SK-N-SH (cell line): ENCODE data around the gene NR5A2. TPM values are rescaled to one million over a fixed set of nuclear protein-coding genes. Genes with fewer than 3 reads are reported as not detected.

ENCODE experiments used
- CTCF ChIA-PET: fragments of 300-600, 350-600 bp; formaldehyde crosslinking; extraction: SDS; loops from one replicate; lab custom pipeline; 2021; lab: Yijun Ruan, JAX
- POLR2A ChIA-PET: fragments of 350-600 bp; sonication (Branson Sonifier 250); formaldehyde crosslinking; extraction: SDS; loops from one replicate; lab custom pipeline; 2020; ENCODE audit warnings: antibody characterized with exemption, inconsistent platforms; lab: Yijun Ruan, JAX
- DNase-seq: peaks from one replicate; pipeline ENCODE4 v3.0.0; 2012
- H2AFZ ChIP-seq: fragments of 200-600 bp; sonication (generic); 2 replicates; pipeline ENCODE4 v1.8.1; 2016; ENCODE audit warnings: antibody characterized with exemption, mild to moderate bottlenecking, low read depth
- H3F3A ChIP-seq: fragments of 200-600 bp; sonication (generic); replicated peaks from 2 replicates; pipeline ENCODE3; 2016; ENCODE audit warnings: antibody characterized with exemption, mild to moderate bottlenecking; ENCODE audit not compliant: insufficient read depth
- H3K27ac ChIP-seq, 2 experiments: fragments of 200-500 bp in 1 of 2; fragments of 200-600 bp in 1 of 2; sonication (Bioruptor generic) in 1 of 2; sonication (generic), shearing (Covaris generic) in 1 of 2; 2 replicates each; pipeline versions ENCODE4 v1.5.1 to v1.6.1; 2014 to 2016; ENCODE audit warnings: low read depth in 2 of 2, inconsistent platforms in 1 of 2, low read length in 1 of 2, mild to moderate bottlenecking in 1 of 2, mixed read lengths in 1 of 2
- H3K27me3 ChIP-seq: fragments of 200-600 bp; sonication (generic), shearing (Covaris generic); 2 replicates; pipeline ENCODE4 v1.6.1; 2016; ENCODE audit warnings: mixed run types; ENCODE audit not compliant: insufficient read depth
- H3K36me3 ChIP-seq, 2 experiments: fragments of 200-500 bp in 1 of 2; fragments of 200-600 bp in 1 of 2; sonication (Bioruptor generic) in 1 of 2; sonication (generic) in 1 of 2; replicated peaks in 1 of 2; 2 replicates each; pipeline versions ENCODE3 to v1.5.1; 2014 to 2016; ENCODE audit warnings: low read length in 1 of 2, mild to moderate bottlenecking in 1 of 2; ENCODE audit not compliant: insufficient read depth in 2 of 2, control insufficient read depth in 1 of 2
- H3K4me1 ChIP-seq, 2 experiments: fragments of 200-500 bp in 1 of 2; fragments of 200-600 bp in 1 of 2; sonication (Bioruptor generic) in 1 of 2; sonication (generic), shearing (Covaris generic) in 1 of 2; 2 replicates each; pipeline versions ENCODE4 v1.5.1 to v1.6.1; 2014 to 2016; ENCODE audit warnings: low read depth in 1 of 2, low read length in 1 of 2, mixed run types in 1 of 2; ENCODE audit not compliant: insufficient read depth in 2 of 2, control insufficient read depth in 1 of 2
- H3K4me2 ChIP-seq: fragments of 200-600 bp; sonication (generic), shearing (Covaris generic); 2 replicates; pipeline ENCODE4 v1.6.1; 2017; ENCODE audit warnings: mixed run types
- H3K4me3 ChIP-seq, 2 experiments: fragments of 200-500 bp in 1 of 2; fragments of 200-600 bp in 1 of 2; sonication (Bioruptor generic) in 1 of 2; sonication (generic), shearing (Covaris generic) in 1 of 2; 2 replicates each; pipeline versions ENCODE4 v1.5.1 to v1.8.1; 2014 to 2016; ENCODE audit warnings: low read depth in 2 of 2, inconsistent platforms in 1 of 2, low read length in 1 of 2, mild to moderate bottlenecking in 1 of 2, mixed read lengths in 1 of 2, moderate library complexity in 1 of 2
- H3K79me2 ChIP-seq: fragments of 200-600 bp; sonication (generic); 2 replicates; pipeline ENCODE4 v1.8.1; 2017; ENCODE audit warnings: mild to moderate bottlenecking; ENCODE audit not compliant: insufficient read depth
- H3K9ac ChIP-seq: fragments of 200-600 bp; sonication (generic); 2 replicates; pipeline ENCODE4 v1.6.1; 2017; ENCODE audit warnings: mixed run types
- H3K9me2 ChIP-seq: fragments of 200-600 bp; sonication (generic); 2 replicates; pipeline ENCODE4 v1.6.1; 2017; ENCODE audit warnings: mixed run types
- H3K9me3 ChIP-seq: fragments of 200-600 bp; sonication (generic); 2 replicates; pipeline ENCODE4 v1.6.1; 2017; ENCODE audit warnings: mixed run types, mild to moderate bottlenecking, moderate library complexity
- H4K20me1 ChIP-seq: fragments of 200-600 bp; sonication (generic); 2 replicates; pipeline ENCODE4 v1.6.1; 2017; ENCODE audit warnings: mild to moderate bottlenecking, mixed run types; ENCODE audit not compliant: insufficient read depth
- CHD2 ChIP-seq: fragments of 150-350 bp; IDR thresholded peaks from 2 replicates; pipeline ENCODE4 v1.6.1; 2018; ENCODE audit warnings: low read length; ENCODE audit not compliant: partially characterized antibody
- ELF1 ChIP-seq: IDR thresholded peaks from 2 replicates; pipeline ENCODE4 v1.4.0; 2012
- EP300 ChIP-seq, 2 experiments: IDR thresholded peaks; 2 replicates each; pipeline versions ENCODE4 v1.4.0 to v1.6.1; 2012; ENCODE audit warnings: borderline replicate concordance in 1 of 2, low read depth in 1 of 2, low read length in 1 of 2
- FOSL2 ChIP-seq: IDR thresholded peaks from 2 replicates; pipeline ENCODE4 v1.4.0; 2012; ENCODE audit warnings: low read depth, mild to moderate bottlenecking, moderate library complexity, borderline replicate concordance
- FOXM1 ChIP-seq: IDR thresholded peaks from 2 replicates; pipeline ENCODE4 v1.4.0; 2012; ENCODE audit warnings: low read depth, mild to moderate bottlenecking
- GABPA ChIP-seq: IDR thresholded peaks from 2 replicates; pipeline ENCODE4 v1.4.0; 2012; ENCODE audit warnings: low read depth, mild to moderate bottlenecking
- GATA2 ChIP-seq: sonication (generic); formaldehyde crosslinking; IDR thresholded peaks from 2 replicates; pipeline ENCODE4 v1.5.0; 2020; ENCODE audit warnings: mild to moderate bottlenecking, missing genetic modification reagents
- IRF3 ChIP-seq: fragments of 150-350 bp; IDR thresholded peaks from 2 replicates; pipeline ENCODE4 v1.6.1; 2016; ENCODE audit warnings: mild to moderate bottlenecking, low read depth, low read length
- MAX ChIP-seq: IDR thresholded peaks from 2 replicates; pipeline ENCODE4 v1.4.0; 2012; ENCODE audit warnings: low read depth
- MXI1 ChIP-seq: IDR thresholded peaks from 2 replicates; pipeline ENCODE4 v1.6.1; 2012; ENCODE audit warnings: mild to moderate bottlenecking, low read depth, low read length, improper control_type of control experiment
- RAD21 ChIP-seq: IDR thresholded peaks from 2 replicates; pipeline ENCODE4 v1.6.1; 2012; ENCODE audit warnings: mild to moderate bottlenecking, low read length
- RFX5 ChIP-seq: IDR thresholded peaks from 2 replicates; pipeline ENCODE4 v1.6.1; 2012; ENCODE audit warnings: mild to moderate bottlenecking, improper control_type of control experiment, low read length
- RXRA ChIP-seq: IDR thresholded peaks from 2 replicates; pipeline ENCODE4 v1.4.0; 2012; ENCODE audit warnings: low read depth, mild to moderate bottlenecking, borderline replicate concordance
- SIN3A ChIP-seq: IDR thresholded peaks from 2 replicates; pipeline ENCODE4 v1.6.1; 2012; ENCODE audit warnings: low read depth, mild to moderate bottlenecking, low read length, moderate library complexity, borderline replicate concordance
- TAF1 ChIP-seq: IDR thresholded peaks from 2 replicates; pipeline ENCODE4 v1.6.1; 2012; ENCODE audit warnings: low read depth, mild to moderate bottlenecking, low read length, moderate library complexity, borderline replicate concordance
- TCF12 ChIP-seq: IDR thresholded peaks from 2 replicates; pipeline ENCODE4 v1.4.0; 2012
- USF1 ChIP-seq: IDR thresholded peaks from 2 replicates; pipeline ENCODE4 v1.4.0; 2012; ENCODE audit warnings: low read depth, borderline replicate concordance
- ZBTB33 ChIP-seq: IDR thresholded peaks from 2 replicates; pipeline ENCODE4 v1.4.0; 2012; ENCODE audit warnings: low read depth, borderline replicate concordance
- WGBS: methylation state at CpG from one replicate; pipeline ENCODE4 v1.1.6; 2017; ENCODE audit warnings: low lambda C conversion rate; 5-methylcytosine and 5-hydroxymethylcytosine counted together
- polyA plus RNA-seq, 3 experiments: library from polyadenylated mRNA; depleted of rRNA; stranded (reverse); fragments of >200 nt; gene quantifications; 2 replicates each; pipeline ENCODE4 v1.2.3, GENCODE V29; 2012

NR5A2 gene
- polyA plus RNA-seq, 1 of the 3 experiments (the other 2 are of a cell fraction) = not detected

GRCh38 chr1:200133123-200133522 lies 105.6 kb downstream of the NR5A2 start:
- no peaks in the 10 kb centered on the region for H4K20me1 ChIP-seq
- H3K9ac ChIP-seq = no peak overlapping the region
- CTCF ChIA-PET = interaction anchor here (1.1 kb wide), 1 partner anchor 8 kb away, joined by 3 read pairs; no protein-coding TSS in a partner anchor
- no peak overlapping the region for H2AFZ ChIP-seq
- no peaks in the 10 kb centered on the region for H3K9me2 ChIP-seq
- no peak overlapping the region for H3K4me2 ChIP-seq
- H3K27ac ChIP-seq = no peak overlapping the region
- no peaks in the 10 kb centered on the region for H3K36me3 ChIP-seq
- no peaks in the 10 kb centered on the region for H3K79me2 ChIP-seq
- H3K4me3 ChIP-seq = no peak overlapping the region
- no peak for TF ChIP-seq RFX5
- no peak for TF ChIP-seq RXRA
- no peak for TF ChIP-seq TCF12
- TF ChIP-seq FOXM1 = no peak
- TF ChIP-seq CHD2 = no peak
- TF ChIP-seq TAF1 = no peak
- TF ChIP-seq RAD21 = no peak
- no peak for TF ChIP-seq EP300 (IDR thresholded peaks at IDR 0.05; ENCODE audit: borderline replicate concordance in 1 of 2, low read depth in 1 of 2, low read length in 1 of 2)
- no peak for TF ChIP-seq MAX
- TF ChIP-seq ZBTB33 = no peak
- no peak for TF ChIP-seq GABPA
- no peak for TF ChIP-seq USF1
- TF ChIP-seq GATA2 (CRISPR knock-in tag) = no peak
- TF ChIP-seq MXI1 = no peak
- TF ChIP-seq IRF3 = no peak
- TF ChIP-seq FOSL2 = no peak
- TF ChIP-seq SIN3A = no peak
- TF ChIP-seq ELF1 = no peak
- TF ChIP-seq, all 33 proteins: peak for 0
- DNase-seq = no peak
- Histone ChIP-seq H3F3A (no peaks in the 10 kb centered on the region), H3K9me3 (no peaks in the 10 kb centered on the region), H3K4me1 (peaks cover 0 to 2% of the 10 kb centered on the region in 2 experiments; a peak in 2 of 4 replicates), H3K27me3 (no peaks in the 10 kb centered on the region; the same call in 1 of the 2 replicates)
- 43% methylated on average over 2 of the region's 2 CpGs for whole genome bisulfite sequencing
- POLR2A ChIA-PET = no interaction called here
